Measurements from ENCODE around the gene DGLUCY. TPM values are rescaled to one million over a fixed set of nuclear protein-coding genes. Genes with fewer than 3 reads are reported as not detected.

The DGLUCY gene
- total and polyA plus RNA-seq, 10 donors = 24.1 to 134 (median 96.7) TPM

- Histone ChIP-seq H3K4me3 (peak overlapping the region; percentile 60 to 89 (median 70)), H3K27me3 (replicated peaks in 1 of 7) (no peaks in the 10 kb centered on the region), H3K36me3 (peaks cover 0 to 22% (median 0%) of the 10 kb centered on the region in 6 donors), H3K9me3 (peaks cover 0 to 4% (median 0%) of the 10 kb centered on the region in 8 donors), H3K27ac (peak overlapping the region; percentile 90 to 98 (median 98)), H3K4me1 (peaks cover 29 to 77% (median 51%) of the 10 kb centered on the region in 6 donors)
- peak; percentile 85 for DNase-seq
- 0 to 2% (median 1%) methylated on average over 14 to 18 of the region's 18 CpGs for WGBS, 5 donors
- no peak for TF ChIP-seq CTCF (IDR thresholded peaks at IDR 0.05 in 8 of 11, conservative IDR thresholded peaks at IDR 0.05 in 3 of 11)
- TF ChIP-seq POLR2AphosphoS5 (IDR thresholded peaks at IDR 0.05) = peak; percentile 87 to 90 (median 90)
- peak in 2 of 3 donors; percentile 15 to 20 for TF ChIP-seq POLR2A (IDR thresholded peaks at IDR 0.05)
- intact Hi-C loops (cut with DNase I; ENCODE audit: low total_unique reads) = no loop called here
These were observed 499 bp downstream of the DGLUCY start for GRCh38 chr14:91114079-91115065.

GRCh38 chr14:91115986-91116770 lies 2.3 kb downstream of the DGLUCY start:
- peaks cover 26 to 85% (median 54%) of the 10 kb centered on the region in 6 donors for H3K4me1 ChIP-seq
- intact Hi-C loops (cut with DNase I; ENCODE audit: low total_unique reads) = no loop called here
- H3K27me3 ChIP-seq (replicated peaks in 1 of 7) = no peaks in the 10 kb centered on the region
- H3K27ac ChIP-seq = peak overlapping the region; percentile 90 to 98 (median 98)
- H3K9me3 ChIP-seq = peaks cover 0 to 4% (median 0%) of the 10 kb centered on the region in 8 donors
- H3K36me3 ChIP-seq = peaks cover 0 to 40% (median 3%) of the 10 kb centered on the region in 6 donors
- 46 to 71% (median 51%) methylated on average over 5 of the region's 5 CpGs for WGBS, 5 donors
- no peak for DNase-seq
- H3K4me3 ChIP-seq = peak overlapping the region; percentile 60 to 89 (median 70)
- TF ChIP-seq CTCF (IDR thresholded peaks at IDR 0.05 in 8 of 11, conservative IDR thresholded peaks at IDR 0.05 in 3 of 11) (no peak), POLR2A (IDR thresholded peaks at IDR 0.05) (no peak), POLR2AphosphoS5 (IDR thresholded peaks at IDR 0.05) (no peak)

GRCh38 chr14:91116913-91117588 lies 3.2 kb downstream of the DGLUCY start:
- H3K4me3 ChIP-seq = peak overlapping the region in 3 of 8 donors; percentile 65 to 89 (median 87)
- no peak for DNase-seq
- 61 to 75% (median 67%) methylated on average over 7 of the region's 7 CpGs for WGBS, 5 donors
- H3K4me1 ChIP-seq = peaks cover 26 to 94% (median 54%) of the 10 kb centered on the region in 6 donors
- H3K9me3 ChIP-seq = peaks cover 0 to 4% (median 0%) of the 10 kb centered on the region in 8 donors
- no peaks in the 10 kb centered on the region for H3K27me3 ChIP-seq (replicated peaks in 1 of 7)
- H3K36me3 ChIP-seq = peaks cover 0 to 46% (median 3%) of the 10 kb centered on the region in 6 donors
- H3K27ac ChIP-seq = peak overlapping the region; percentile 90 to 98 (median 98)
- TF ChIP-seq POLR2AphosphoS5 (IDR thresholded peaks at IDR 0.05) (no peak), CTCF (IDR thresholded peaks at IDR 0.05 in 8 of 11, conservative IDR thresholded peaks at IDR 0.05 in 3 of 11) (no peak), POLR2A (IDR thresholded peaks at IDR 0.05) (no peak)
- intact Hi-C loops (cut with DNase I; ENCODE audit: low total_unique reads) = no loop called here

All from spleen (tissue), 11 donors.